Trophoblast cell (in vitro differentiated cells and primary cell): Measurements from ENCODE around the gene CALHM5.

Experiments used
- DNase-seq, 2 donors: peaks; one replicate each; pipeline ENCODE4 v3.0.0-alpha.2; 2016
- H2AFZ ChIP-seq: 2 replicates; pipeline ENCODE4 v1.6.1; 2013; ENCODE audit warnings: low read length, moderate library complexity, mild to moderate bottlenecking; ENCODE audit not compliant: insufficient read depth, poor library complexity
- H2AK5ac ChIP-seq: 2 replicates; pipeline ENCODE4 v1.6.1; 2013; ENCODE audit warnings: mild to moderate bottlenecking, low read length
- H2BK120ac ChIP-seq: 2 replicates; pipeline ENCODE4 v1.6.1; 2013; ENCODE audit warnings: low read length, mild to moderate bottlenecking, moderate library complexity; ENCODE audit not compliant: insufficient read depth, poor library complexity
- H2BK12ac ChIP-seq: 2 replicates; pipeline ENCODE4 v1.6.1; 2013; ENCODE audit warnings: mild to moderate bottlenecking, low read length, moderate library complexity
- H2BK5ac ChIP-seq: 2 replicates; pipeline ENCODE4 v1.6.1; 2013; ENCODE audit warnings: low read length, low read depth, moderate library complexity, mild to moderate bottlenecking; ENCODE audit not compliant: poor library complexity
- H3K14ac ChIP-seq: 2 replicates; pipeline ENCODE4 v1.6.1; 2013; ENCODE audit warnings: mild to moderate bottlenecking, low read length
- H3K18ac ChIP-seq: 2 replicates; pipeline ENCODE4 v1.6.1; 2013; ENCODE audit warnings: mild to moderate bottlenecking, low read length
- H3K23ac ChIP-seq: 2 replicates; pipeline ENCODE4 v1.6.1; 2013; ENCODE audit warnings: low read length
- H3K27ac ChIP-seq: 2 replicates; pipeline ENCODE4 v1.5.1; 2013; ENCODE audit warnings: low read depth, mild to moderate bottlenecking, inconsistent platforms, low read length, moderate library complexity
- H3K27me3 ChIP-seq: 2 replicates; pipeline ENCODE4 v1.6.1; 2013; ENCODE audit warnings: inconsistent platforms, mild to moderate bottlenecking, low read length, moderate library complexity; ENCODE audit not compliant: insufficient read depth
- H3K36me3 ChIP-seq, 2 experiments: 1 replicate in 1 of 2; 2 replicates in 1 of 2; pipeline ENCODE4 v1.6.1; 2013; ENCODE audit warnings: low read length in 2 of 2, mild to moderate bottlenecking in 2 of 2, moderate library complexity in 1 of 2; ENCODE audit not compliant: insufficient read depth in 2 of 2, control insufficient read depth in 1 of 2
- H3K4ac ChIP-seq: 2 replicates; pipeline ENCODE4 v1.6.1; 2013; ENCODE audit warnings: low read depth, mild to moderate bottlenecking, low read length, moderate library complexity
- H3K4me1 ChIP-seq, 2 experiments: 1 replicate in 1 of 2; 2 replicates in 1 of 2; pipeline ENCODE4 v1.6.1; 2013; ENCODE audit warnings: low read length in 2 of 2, mild to moderate bottlenecking in 2 of 2, moderate library complexity in 1 of 2; ENCODE audit not compliant: insufficient read depth in 2 of 2, control insufficient read depth in 1 of 2
- H3K4me2 ChIP-seq: 2 replicates; pipeline ENCODE4 v1.6.1; 2013; ENCODE audit warnings: inconsistent platforms, mild to moderate bottlenecking, low read length, moderate library complexity
- H3K4me3 ChIP-seq: 2 replicates; pipeline ENCODE4 v1.5.1; 2013; ENCODE audit warnings: mild to moderate bottlenecking, low read depth, low read length, inconsistent platforms
- H3K79me1 ChIP-seq: one replicate; pipeline ENCODE4 v1.6.1; 2013; ENCODE audit warnings: low read length
- H3K79me2 ChIP-seq: 2 replicates; pipeline ENCODE4 v1.6.1; 2013; ENCODE audit warnings: low read length, mild to moderate bottlenecking; ENCODE audit not compliant: control insufficient read depth, insufficient read depth, poor library complexity
- H3K9ac ChIP-seq: 2 replicates; pipeline ENCODE4 v1.6.1; 2013; ENCODE audit warnings: mild to moderate bottlenecking, low read length
- H3K9me3 ChIP-seq: 2 replicates; pipeline ENCODE4 v1.6.1; 2013; ENCODE audit warnings: low read depth, mild to moderate bottlenecking, control low read depth, inconsistent platforms, low read length; ENCODE audit not compliant: insufficient read depth
- H4K12ac ChIP-seq: 2 replicates; pipeline ENCODE4 v1.6.1; 2013; ENCODE audit warnings: low read depth, mild to moderate bottlenecking, low read length, moderate library complexity
- H4K8ac ChIP-seq: 2 replicates; pipeline ENCODE4 v1.6.1; 2013; ENCODE audit warnings: low read depth, mild to moderate bottlenecking, low read length, moderate library complexity
- H4K91ac ChIP-seq: one replicate; pipeline ENCODE4 v1.6.1; 2013; ENCODE audit warnings: low read depth, mild to moderate bottlenecking, low read length, moderate library complexity
- WGBS: extraction: QIAGEN DNeasy Blood & Tissue Kit; methylation state at CpG from one replicate; pipeline ENCODE4 v1.1.7; 2013; ENCODE audit warnings: missing lambda C conversion rate; ENCODE audit not compliant: insufficient read length, insufficient coverage; ENCODE audit errors: extremely low coverage; 5-methylcytosine and 5-hydroxymethylcytosine counted together

Gene CALHM5

DNA sequence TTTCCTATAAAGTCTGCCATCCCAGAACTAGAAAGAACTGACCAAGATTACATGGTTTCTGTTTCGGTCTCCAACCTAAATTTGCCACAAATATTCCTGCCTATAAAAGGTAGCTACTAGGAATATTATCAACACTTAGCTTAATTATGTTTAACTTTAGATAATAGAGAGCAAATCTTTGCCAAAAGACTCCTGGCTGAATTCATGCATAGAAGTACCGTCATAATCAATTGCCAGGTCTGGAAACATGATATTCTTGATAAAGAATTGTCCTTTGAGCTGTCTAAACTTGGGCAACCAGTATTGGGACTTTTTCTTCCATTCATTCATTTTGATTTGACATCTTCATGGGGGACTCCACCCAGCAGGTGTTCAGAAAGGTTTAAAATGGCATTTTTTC, 27.8 kb upstream of the CALHM5 start:
- Histone ChIP-seq H4K91ac (no peak overlapping the region), H3K27ac (no peak overlapping the region), H3K79me2 (no peaks in the 10 kb centered on the region), H3K4ac (no peak overlapping the region), H3K9me3 (no peaks in the 10 kb centered on the region), H3K79me1 (no peaks in the 10 kb centered on the region), H2BK5ac (no peak overlapping the region), H3K4me3 (no peak overlapping the region), H2AFZ (no peak overlapping the region), H3K4me2 (no peak overlapping the region), H2AK5ac (no peak overlapping the region), H3K27me3 (no peaks in the 10 kb centered on the region), H2BK120ac (no peak overlapping the region), H4K12ac (no peak overlapping the region), H3K23ac (no peak overlapping the region), H3K14ac (no peak overlapping the region), H3K4me1 (no peaks in the 10 kb centered on the region), H3K9ac (no peak overlapping the region), H3K36me3 (no peaks in the 10 kb centered on the region), H2BK12ac (no peak overlapping the region), H4K8ac (no peak overlapping the region), H3K18ac (no peak overlapping the region)
- WGBS, result no CpG with 5 or more reads among the region's 2 CpGs
- no peak for DNase-seq

DNA sequence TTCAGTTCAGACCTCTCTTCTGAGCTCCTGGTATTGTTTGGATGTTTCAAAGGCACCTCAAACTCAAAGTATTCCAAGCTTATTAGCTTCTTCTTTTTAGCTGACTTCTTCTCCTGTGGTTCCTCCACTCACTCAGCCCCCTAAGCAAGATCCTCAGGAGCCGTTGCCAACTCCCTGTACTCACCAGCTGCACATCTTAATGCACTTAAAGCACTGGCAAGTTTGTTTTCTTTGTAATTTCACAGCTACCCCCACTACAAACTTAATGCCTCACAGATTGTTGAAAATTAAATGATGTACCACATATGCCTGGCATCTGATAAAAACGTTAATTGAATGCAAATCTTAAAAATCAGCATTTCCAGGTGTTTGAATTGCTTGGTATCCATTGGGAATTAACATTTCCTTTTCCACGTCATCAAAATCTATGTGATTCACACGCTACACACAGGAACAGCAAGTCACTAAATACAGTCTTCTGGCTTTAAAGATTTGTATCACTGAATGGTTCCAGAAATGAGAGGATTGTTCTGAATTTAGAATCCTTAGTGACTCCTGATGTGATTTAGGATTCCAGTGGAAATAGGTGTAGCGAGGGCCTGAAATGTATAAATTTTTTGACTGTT, 25.8 kb upstream of the CALHM5 start:
- Histone ChIP-seq H2BK120ac (no peak overlapping the region), H3K27ac (no peak overlapping the region), H3K4me2 (no peak overlapping the region), H4K12ac (no peak overlapping the region), H2AK5ac (no peak overlapping the region), H4K91ac (no peak overlapping the region), H3K14ac (no peak overlapping the region), H3K9me3 (no peaks in the 10 kb centered on the region), H3K4me3 (no peak overlapping the region), H3K23ac (no peak overlapping the region), H3K4me1 (no peaks in the 10 kb centered on the region), H4K8ac (no peak overlapping the region), H3K4ac (no peak overlapping the region), H3K79me1 (no peaks in the 10 kb centered on the region), H2BK12ac (no peak overlapping the region), H3K27me3 (no peaks in the 10 kb centered on the region), H2BK5ac (no peak overlapping the region), H3K9ac (no peak overlapping the region), H3K18ac (no peak overlapping the region), H3K36me3 (no peaks in the 10 kb centered on the region), H2AFZ (no peak overlapping the region), H3K79me2 (no peaks in the 10 kb centered on the region)
- WGBS, result no CpG with 5 or more reads among the region's 5 CpGs
- no peak for DNase-seq

DNA sequence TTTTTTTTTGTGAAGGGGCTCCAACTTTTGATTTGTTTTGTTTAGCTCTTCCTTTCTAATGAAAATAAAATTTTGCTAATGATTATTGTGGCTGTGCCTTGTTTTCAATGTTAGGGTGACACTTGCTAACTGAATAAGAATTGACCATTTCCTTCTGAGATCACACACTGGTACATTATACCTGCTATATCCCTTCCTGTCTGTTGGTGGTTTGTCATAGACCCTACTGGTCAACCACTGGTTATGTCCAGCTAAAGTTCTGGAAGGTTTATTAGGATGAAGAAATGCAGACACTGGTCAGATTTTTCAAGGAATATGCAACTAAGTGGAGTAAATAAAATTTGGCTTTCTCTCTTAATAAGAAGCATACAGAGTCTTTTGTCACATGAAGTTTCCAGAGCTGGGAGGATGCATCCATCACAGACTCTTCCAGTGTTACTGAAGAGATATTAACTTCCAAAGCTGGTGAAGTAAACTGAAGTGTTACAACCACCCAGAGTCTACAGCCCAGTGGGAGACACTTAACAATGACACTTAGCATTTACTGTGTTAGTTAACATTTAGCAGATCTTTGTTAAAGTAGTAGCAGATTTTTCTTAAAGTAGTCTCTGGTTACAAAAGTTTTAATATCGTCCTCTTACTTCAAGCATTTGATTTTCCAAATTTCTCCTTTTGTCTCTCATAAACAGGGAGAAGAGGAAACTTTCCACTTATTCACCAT, 19.7 kb upstream of the CALHM5 start:
- Histone ChIP-seq H3K14ac (no peak overlapping the region), H3K9me3 (no peaks in the 10 kb centered on the region), H3K9ac (no peak overlapping the region), H3K18ac (no peak overlapping the region), H4K8ac (no peak overlapping the region), H3K4me3 (no peak overlapping the region), H2AK5ac (no peak overlapping the region), H3K23ac (no peak overlapping the region), H3K4me2 (no peak overlapping the region), H2BK5ac (no peak overlapping the region), H2BK120ac (no peak overlapping the region), H3K36me3 (no peaks in the 10 kb centered on the region), H3K4me1 (no peaks in the 10 kb centered on the region), H3K27me3 (no peaks in the 10 kb centered on the region), H3K27ac (no peak overlapping the region), H3K79me2 (no peaks in the 10 kb centered on the region), H2AFZ (no peak overlapping the region), H2BK12ac (no peak overlapping the region), H4K12ac (no peak overlapping the region), H3K79me1 (no peaks in the 10 kb centered on the region), H3K4ac (no peak overlapping the region), H4K91ac (no peak overlapping the region)
- no CpG with 5 or more reads among the region's 1 CpG for WGBS
- no peak for DNase-seq

DNA sequence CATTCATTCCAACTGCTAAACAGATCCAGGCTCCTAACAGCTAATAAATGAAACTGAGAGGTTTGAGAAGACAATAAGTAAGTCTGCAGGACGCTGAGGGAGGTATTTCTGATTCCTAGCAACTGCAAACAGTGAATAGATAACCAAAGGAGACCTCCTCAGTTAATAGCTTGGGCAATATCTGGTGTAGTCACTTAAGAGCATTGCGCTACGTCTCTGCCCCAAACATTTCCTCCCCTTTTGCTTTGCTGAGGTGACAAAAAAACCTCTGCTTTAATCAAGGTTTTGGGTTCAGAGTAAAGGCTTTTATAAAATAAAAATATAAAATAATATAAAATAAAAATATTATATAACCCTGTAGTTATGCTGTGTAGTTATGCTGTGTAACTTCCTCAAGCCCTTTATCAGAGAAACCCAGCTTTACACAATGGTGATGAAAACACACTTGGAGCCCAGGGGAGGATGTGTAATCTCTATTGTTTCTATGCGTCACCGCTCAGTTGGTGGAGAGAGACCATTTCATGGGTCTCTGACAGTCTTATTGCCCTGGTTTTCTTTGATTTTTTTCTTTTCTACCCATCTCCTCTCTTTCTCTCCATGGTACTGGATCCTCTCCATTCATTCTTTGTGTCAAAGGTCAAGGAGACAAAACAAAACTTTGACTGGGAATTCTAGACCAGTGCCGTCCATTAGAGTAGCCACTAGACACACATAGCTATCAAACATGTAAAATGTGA, 18.9 kb upstream of the CALHM5 start:
- no peak overlapping the region for H3K4ac ChIP-seq
- H3K18ac ChIP-seq, result no peak overlapping the region
- H3K27ac ChIP-seq, result no peak overlapping the region
- no peaks in the 10 kb centered on the region for H3K79me1 ChIP-seq
- no peak overlapping the region for H3K23ac ChIP-seq
- H4K12ac ChIP-seq, result no peak overlapping the region
- peaks cover 1% of the 10 kb centered on the region for H3K9me3 ChIP-seq
- H2BK12ac ChIP-seq, result no peak overlapping the region
- no peak overlapping the region for H3K9ac ChIP-seq
- DNase-seq, result no peak
- no peak overlapping the region for H4K91ac ChIP-seq
- no peaks in the 10 kb centered on the region for H3K27me3 ChIP-seq
- H3K4me3 ChIP-seq, result no peak overlapping the region
- no peak overlapping the region for H2BK5ac ChIP-seq
- H2BK120ac ChIP-seq, result no peak overlapping the region
- no peak overlapping the region for H4K8ac ChIP-seq
- no CpG with 5 or more reads among the region's 6 CpGs for WGBS
- no peak overlapping the region for H3K14ac ChIP-seq
- H3K36me3 ChIP-seq, result no peaks in the 10 kb centered on the region
- no peak overlapping the region for H2AK5ac ChIP-seq
- no peak overlapping the region for H2AFZ ChIP-seq
- no peak overlapping the region for H3K4me2 ChIP-seq
- no peaks in the 10 kb centered on the region for H3K79me2 ChIP-seq
- H3K4me1 ChIP-seq, result no peaks in the 10 kb centered on the region
